NOMO-1 treated with dmso at 0.1 percent for 144 hours (cell line): ENCODE results near the gene CNTN5.
"Not testable (repeated sequence)": the region's sequence is repeated elsewhere in the genome, so short reads cannot be mapped to it uniquely, and the experiment has no call there.

Experiments
- DNase-seq: peaks from one replicate; lab custom pipeline; 2025; ENCODE audit not compliant: unreplicated experiment; lab: John Stamatoyannopoulos, UW

CNTN5 gene

DNA sequence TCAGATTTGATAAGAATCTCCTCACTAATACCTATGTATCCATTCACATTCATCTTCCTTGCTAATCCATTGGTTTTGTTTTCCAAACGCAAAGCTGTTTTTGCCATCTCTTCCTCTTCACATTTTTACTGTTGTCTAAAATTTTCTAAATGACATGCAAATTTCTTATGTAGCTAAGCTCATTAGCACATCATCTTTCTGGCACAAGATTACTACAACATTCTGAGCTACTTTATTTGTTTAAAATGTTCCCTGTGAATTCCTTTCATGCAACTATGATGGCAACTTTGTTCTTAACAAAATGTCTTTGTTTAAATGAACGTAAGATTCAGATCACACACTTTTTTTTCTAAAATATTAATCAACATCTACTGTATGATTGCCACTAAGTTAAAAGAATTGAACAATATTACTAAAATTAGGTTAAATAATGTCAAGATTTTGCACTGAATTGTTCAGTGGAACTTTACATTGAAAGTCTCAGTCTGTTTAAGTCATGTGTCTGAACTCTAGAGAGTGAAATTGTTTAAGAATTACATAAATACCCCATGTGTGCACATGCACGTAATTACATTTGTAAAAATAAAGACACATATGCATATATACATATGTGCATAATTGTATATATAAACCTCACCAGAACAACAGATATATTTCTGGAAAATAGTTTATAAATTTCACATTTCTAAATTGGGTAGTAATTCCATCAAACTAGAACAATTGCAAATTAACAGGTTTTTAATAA, 688.4 kb downstream of the CNTN5 start:
- DNase-seq: no peak

- no peak for DNase-seq
These were observed 695.6 kb downstream of the CNTN5 start for GRCh38 chr11:99716302-99716701.

DNA sequence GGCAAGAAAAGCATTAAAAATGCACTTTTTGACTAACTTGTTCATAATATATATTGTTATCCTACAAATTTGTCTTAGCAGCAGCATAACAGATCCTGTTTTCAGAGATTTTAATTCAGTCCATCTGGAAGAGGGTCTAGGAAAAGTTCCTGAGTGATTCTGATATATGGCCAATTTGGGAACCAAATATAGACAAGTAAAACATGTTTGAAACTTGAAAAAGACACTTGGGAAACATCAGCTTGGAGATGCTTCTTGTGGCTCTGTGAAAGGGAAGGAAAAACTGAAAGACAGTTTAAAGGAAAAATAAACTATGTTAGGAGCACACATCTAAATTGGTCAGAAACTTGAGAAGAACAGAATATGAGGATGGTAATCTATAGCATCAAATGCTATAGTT, 697.5 kb downstream of the CNTN5 start:
- DNase-seq: no peak

DNA sequence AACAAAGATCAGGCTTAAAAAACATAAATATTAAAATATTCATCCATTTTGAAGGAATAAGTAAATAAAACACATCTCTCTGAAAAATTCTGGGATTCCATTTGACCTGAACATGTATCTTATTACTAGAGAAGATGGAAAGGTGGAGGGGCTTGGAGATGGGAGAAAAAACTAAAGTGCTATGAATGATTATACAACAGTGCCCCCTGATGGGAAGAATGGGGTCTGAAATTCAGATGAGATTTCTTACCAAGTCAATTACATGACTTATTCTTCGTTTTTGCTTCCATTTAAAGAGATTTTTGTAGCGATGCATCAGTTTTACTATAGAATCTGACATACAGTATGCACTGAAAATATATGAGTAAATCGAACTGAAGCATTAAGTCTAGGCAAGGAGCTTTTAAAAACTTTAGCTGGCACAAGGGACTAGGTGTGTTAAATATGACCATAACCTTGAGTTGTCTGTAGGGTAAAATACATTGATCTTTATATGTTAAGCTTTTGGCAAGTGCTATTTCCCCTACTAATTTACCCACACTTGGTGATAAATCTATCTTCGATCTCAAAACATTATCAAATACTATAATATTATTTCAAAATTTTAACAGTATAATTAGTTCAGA, 718.8 kb downstream of the CNTN5 start:
- DNase-seq: no peak

DNA sequence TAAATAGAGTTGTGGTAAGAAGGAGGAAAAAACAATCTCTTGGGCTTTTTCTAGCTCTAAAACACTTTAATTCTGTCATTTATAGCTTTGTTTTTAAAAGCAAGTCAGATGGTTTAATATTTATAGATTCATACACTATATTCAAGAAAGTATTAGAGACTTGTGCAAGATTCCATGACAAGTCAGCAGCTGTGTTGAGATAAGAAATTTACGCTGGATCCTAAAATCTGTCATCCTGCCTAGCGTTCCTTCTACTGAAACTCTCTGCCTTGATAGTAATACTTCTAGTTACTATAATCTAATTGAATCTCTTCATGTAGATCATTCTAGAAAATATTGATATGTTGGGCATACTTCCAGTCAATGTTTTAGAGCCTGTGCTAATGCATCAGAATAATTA, 721.8 kb downstream of the CNTN5 start:
- DNase-seq: no peak

GRCh38 chr11:99759787-99760186, 739.0 kb downstream of the CNTN5 start:
- no peak for DNase-seq

- no peak for DNase-seq
These were observed 746.1 kb downstream of the CNTN5 start for GRCh38 chr11:99766811-99767210.

GRCh38 chr11:99773646-99774045, 752.9 kb downstream of the CNTN5 start:
- DNase-seq: no peak

DNA sequence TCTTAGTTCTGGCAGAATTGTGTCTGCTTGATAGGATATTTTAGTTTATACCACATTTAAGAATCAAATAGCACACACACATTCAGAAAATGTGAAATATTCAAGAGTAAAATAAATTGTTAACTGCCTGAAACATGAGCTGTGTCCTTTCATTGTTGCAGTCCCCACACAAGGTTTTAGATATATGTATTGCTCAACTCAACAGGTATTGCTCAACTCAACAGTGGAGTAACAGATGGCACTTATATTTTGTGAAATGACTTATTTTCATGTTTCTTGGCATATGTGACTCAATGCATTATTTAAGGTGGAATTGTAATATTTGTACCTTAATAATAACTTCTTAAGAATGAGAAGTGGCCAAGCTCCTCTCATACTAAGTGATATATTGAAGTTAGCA, 760.3 kb downstream of the CNTN5 start:
- no peak for DNase-seq

- no peak for DNase-seq
These were observed 770.6 kb downstream of the CNTN5 start for GRCh38 chr11:99791354-99791753.

DNA sequence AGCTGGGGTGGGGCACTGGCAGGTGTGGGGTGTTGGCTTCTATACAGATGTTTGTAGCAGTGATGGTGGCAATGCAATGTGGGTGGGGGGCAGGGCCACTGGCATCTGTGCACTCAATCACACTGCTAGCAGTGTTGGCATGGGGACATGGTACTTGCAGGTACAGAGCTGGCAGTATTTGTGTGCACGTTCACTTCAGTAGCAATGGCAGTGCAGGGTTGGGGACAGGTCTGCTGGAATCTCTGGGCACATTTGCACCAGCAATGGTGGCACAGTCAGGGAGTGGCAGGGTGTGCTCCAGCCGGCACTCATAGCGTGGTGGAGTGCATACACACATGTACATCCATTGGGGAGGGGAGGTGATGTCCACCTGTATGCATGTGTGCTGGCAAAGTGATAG, 775.2 kb downstream of the CNTN5 start:
- DNase-seq: no peak

- DNase-seq: no peak
These were observed 782.8 kb downstream of the CNTN5 start for GRCh38 chr11:99803501-99803900.

DNA sequence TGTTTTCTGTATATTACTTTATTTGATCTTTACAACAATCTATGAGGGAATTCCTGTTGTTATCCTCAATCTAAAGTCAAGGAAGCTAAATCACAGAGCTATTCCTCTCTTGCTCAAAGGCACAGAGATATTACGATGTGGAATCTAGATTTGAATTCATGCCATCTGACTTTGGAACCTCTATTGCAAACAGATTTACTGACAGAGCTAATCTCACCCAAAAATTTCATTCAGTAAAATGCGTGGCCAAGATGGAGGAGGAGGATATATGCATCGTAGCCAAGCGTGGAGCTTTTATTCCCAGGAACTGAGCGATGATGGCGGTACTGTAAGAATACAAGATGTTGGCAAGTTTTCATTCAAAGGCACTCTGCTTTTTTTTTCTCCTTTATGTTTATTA, 791.8 kb downstream of the CNTN5 start:
- DNase-seq: no peak

GRCh38 chr11:99814021-99814420, 793.3 kb downstream of the CNTN5 start:
- no peak for DNase-seq

DNA sequence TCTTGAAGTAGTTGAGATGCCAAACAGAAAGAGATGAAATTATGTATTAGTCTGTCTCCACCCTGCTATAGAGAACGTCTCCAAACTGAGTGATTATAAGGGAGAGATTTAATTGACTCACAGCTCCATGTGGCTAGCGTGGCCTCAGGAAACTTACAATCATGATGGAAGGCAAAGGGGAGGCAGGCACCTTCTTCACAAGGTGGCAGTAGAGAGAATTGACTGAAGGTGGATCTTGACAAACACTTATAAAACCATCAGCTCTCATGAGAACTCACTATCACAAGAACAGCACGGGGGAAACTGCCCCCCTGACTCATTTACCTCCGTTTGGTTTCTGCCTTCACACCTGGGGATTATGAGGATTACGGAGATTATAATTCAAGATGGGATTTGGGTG, 794.0 kb downstream of the CNTN5 start:
- DNase-seq: no peak

DNA sequence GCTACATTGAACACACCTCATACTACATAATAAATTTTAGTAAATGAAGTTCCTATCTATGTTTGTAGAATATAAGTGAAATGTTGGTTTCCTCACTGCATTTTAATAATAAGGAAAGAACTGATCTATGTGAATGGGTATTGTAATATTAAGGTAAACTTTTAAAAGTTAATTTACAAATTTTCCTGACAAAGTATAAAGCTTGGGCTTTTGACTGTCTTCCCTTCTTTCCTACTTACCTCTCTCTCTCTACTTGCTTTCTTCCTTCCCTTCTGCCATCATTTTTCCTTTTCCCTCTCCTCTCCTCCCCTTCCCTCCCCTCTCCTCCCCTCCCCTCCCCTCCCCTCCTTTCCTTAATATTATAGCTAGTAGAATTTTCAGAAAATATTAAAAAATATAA, 798.2 kb downstream of the CNTN5 start:
- DNase-seq: no peak

DNA sequence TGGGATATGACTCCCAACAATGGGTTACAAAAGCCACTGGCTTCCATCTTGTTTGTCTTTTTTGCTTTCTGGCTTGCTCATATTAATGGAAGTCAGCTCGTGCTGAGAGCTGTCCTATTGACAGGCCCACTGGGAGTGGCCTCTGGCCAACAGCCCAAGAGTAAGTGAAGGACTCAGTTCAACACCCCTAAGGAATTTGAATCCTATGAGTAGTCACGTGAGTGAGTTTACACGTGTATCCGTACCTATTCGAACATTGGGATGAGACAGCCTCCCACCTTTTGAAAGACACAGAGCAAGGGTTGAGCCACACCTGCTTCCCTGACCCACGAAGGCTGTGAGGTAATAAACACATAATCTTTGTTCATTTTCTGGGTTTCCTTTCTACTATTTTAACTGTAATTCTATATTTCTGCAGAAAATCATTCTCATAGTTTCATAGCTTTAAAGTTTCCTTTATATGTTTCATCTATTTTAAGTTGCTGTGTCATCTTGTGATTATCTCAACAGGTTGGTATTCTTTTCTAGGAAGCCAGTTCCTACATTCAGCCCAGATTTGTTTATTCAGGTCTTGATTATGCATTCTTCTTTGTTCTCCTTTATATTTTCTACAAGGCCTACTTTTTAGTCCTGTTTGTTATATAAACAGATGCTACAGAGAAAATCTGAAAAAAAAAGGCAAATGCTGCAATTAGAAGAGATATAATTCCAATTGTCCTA, 802.3 kb downstream of the CNTN5 start:
- no peak for DNase-seq

DNA sequence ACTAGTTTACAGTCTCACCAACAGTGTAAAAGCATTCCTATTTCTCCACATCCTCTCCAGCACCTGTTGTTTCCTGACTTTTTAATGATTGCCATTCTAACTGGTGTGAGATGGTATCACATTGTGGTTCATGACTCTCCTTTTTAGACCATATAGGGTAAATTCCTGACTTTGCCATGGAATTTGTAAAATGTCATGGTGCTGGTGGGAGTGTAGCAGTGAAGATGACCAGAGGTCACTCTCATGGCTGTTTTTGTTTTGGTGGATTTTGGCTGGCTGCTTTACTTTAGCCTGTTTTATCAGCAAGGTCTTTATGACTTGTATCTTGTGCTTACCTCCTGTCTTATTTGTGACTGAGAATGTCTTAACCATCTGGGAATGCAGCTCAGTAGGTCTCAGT, 816.0 kb downstream of the CNTN5 start:
- DNase-seq: not testable (repeated sequence)

DNA sequence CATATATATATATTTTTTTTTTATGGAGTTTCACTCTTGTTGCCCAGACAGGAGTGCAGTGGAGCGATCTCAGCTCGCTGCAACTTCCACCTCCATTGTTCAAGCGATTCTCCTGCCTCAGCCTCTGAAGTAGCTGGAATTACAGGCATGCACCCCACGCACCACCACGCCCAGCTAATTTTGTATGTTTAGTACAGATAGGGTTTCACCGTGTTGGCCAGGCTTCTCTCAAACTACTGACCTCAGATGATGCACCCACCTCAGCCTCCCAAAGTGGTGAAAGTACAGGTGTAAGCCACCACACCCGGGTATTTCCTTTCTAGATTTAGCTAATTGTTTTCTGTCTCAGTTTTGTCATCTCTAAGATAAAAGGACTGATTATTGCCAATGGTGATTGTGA, 821.1 kb downstream of the CNTN5 start:
- no peak for DNase-seq

DNA sequence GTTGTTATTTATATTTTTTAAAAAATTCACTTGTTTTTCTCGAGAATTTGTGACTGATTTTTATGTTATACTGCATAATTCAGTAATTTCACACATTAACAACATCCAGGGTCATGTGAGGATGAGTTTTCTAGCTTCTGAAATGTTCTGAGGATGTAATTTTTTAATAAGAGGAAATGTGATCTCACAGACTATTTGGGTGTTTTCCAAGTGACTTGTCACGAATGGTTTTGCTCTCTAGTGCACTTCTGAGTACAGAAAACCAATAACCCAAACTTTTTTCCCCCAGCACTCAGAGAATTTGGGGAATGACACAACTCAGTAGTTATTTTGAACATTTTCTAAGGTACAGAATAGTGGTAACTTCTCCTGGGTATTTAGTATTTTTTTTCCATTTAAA, 845.2 kb downstream of the CNTN5 start:
- DNase-seq: no peak

DNA sequence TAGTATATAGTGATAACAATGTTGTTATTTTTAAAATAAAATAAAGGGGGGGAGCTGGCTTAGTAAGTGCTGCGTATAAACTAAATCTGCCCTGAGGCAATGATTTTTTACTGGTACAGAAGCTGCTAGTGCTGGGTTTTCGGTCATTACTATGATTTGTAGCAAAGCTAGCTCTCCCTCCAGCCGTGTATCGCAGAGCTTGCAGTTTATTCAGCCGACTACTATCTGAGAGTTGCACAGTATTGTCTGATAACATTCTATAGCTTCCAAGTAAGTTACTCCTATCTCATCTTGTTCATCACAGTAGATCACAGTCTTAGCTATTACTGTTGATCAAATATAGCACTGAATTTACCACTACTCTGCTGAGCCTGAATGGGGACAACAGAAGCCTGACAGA, 860.9 kb downstream of the CNTN5 start:
- DNase-seq: no peak

DNA sequence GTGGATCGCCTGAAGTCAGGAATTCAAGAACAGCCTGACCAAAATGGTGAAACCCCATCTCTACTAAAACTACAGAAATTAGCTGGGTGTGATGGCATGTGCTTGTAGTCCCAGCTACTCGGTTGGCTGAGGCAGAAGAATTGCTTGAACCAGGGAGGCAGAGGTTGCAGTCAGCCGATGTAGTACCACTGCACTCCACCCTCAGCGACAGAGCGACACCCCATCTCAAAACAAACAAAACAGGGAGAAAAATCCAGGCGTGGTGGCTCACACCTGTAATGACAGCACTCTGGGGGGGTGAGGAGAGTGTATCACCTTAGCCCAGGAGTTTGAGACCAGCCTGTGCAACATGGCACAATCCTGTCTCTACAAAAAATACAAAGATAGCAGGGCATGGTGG, 864.0 kb downstream of the CNTN5 start:
- no peak for DNase-seq
